SK-N-MC (cell line): ENCODE data around the gene ARHGAP26.

Source experiments
- EZH2 ChIP-seq: fragments of 200-600 bp; sonication (generic); IDR thresholded peaks from one replicate; pipeline ENCODE4 v1.6.1; 2017; ENCODE audit warnings: antibody characterized with exemption
- POLR2AphosphoS5 ChIP-seq: IDR thresholded peaks from 2 replicates; pipeline ENCODE4 v1.6.1; 2012; ENCODE audit warnings: mild to moderate bottlenecking, low read depth, low read length, borderline replicate concordance

DNA sequence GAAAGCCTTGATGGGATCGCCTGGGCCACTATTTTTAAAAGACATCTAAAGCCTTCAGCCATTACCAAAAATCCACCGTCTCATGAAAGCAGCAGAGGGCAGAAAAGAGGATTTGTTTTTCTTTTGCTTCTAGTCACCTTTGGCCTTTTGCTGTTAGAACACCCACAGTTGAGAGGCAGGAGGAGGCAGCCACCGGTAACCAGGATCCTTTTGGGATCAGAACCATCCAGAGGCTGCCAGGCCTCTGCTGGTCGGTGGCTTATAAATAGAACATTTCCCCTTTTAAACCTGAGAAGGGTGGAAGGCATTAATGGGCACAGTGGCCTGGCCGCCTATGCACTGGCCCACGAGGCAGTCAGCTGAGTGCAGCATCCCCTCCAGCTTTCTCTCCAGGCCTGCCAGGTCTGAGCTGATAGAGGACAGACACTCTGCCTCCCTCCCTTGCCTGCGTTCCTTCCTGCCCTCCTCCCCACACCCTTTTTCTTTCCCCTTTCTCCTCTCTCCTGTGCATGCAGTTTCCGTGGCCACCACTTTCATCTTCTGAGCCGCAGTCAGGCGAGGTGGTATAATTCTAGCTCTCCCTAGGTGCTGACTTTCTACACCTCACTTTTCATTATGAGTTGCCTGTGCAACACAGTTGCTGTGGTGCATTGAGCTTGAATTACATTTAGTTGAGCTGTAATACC lies 253.4 kb downstream of the ARHGAP26 start:
- TF ChIP-seq POLR2AphosphoS5 (no peak), EZH2 (no peak)
